H1 (cell line): ENCODE results near the gene SLC25A17.
"Not testable (repeated sequence)": the region's sequence is repeated elsewhere in the genome, so short reads cannot be mapped to it uniquely, and the experiment has no call there.

Experiments used
- CBX5 ChIP-seq: fragments of 300-800, 300-1000 bp; sonication (generic); IDR thresholded peaks from 2 replicates; pipeline ENCODE4 v1.7.1; 2016; ENCODE audit warnings: antibody characterized with exemption, low read length, low read depth
- CTBP2 ChIP-seq: IDR thresholded peaks from 2 replicates; pipeline ENCODE4 v1.7.0; 2011; ENCODE audit warnings: borderline replicate concordance, mild to moderate bottlenecking, moderate library complexity, mixed read lengths, low read length; ENCODE audit not compliant: insufficient read depth, insufficient read length
- POLR2A ChIP-seq, 2 experiments: IDR thresholded peaks; 1 replicate in 1 of 2; 2 replicates in 1 of 2; pipeline ENCODE4 v1.6.1; 2011; ENCODE audit warnings: low read depth in 2 of 2, low read length in 2 of 2, mild to moderate bottlenecking in 2 of 2; ENCODE audit errors: control extremely low read depth in 1 of 2
- POLR2AphosphoS5 ChIP-seq: IDR thresholded peaks from 2 replicates; pipeline ENCODE4 v1.6.1; 2011; ENCODE audit warnings: low read depth, low read length
- RFX5 ChIP-seq: IDR thresholded peaks from 2 replicates; pipeline ENCODE4 v1.6.1; 2011; ENCODE audit warnings: low read depth, low read length, improper control_type of control experiment, borderline replicate concordance
- TAF1 ChIP-seq: IDR thresholded peaks from 2 replicates; pipeline ENCODE4 v1.6.1; 2011; ENCODE audit warnings: mild to moderate bottlenecking, low read depth, low read length
- TAF7 ChIP-seq: optimal IDR thresholded peaks from 2 replicates; pipeline ENCODE3; 2011; ENCODE audit warnings: low read depth, mild to moderate bottlenecking, inconsistent platforms, low read length, moderate library complexity, borderline replicate concordance
- TBP ChIP-seq: IDR thresholded peaks from 2 replicates; pipeline ENCODE4 v1.6.1; 2011; ENCODE audit warnings: low read depth, low read length, improper control_type of control experiment
- TF ChIP-seq, protein P1 (sequence below): IDR thresholded peaks from 2 replicates; pipeline ENCODE4 v1.6.1; 2012; ENCODE audit warnings: inconsistent platforms
- TF ChIP-seq, protein P2 (sequence below), 3 experiments: IDR thresholded peaks; 1 replicate in 2 of 3; 2 replicates in 1 of 3; pipeline versions ENCODE4 v1.5.1 to v1.6.1; 2011; ENCODE audit warnings: low read length in 3 of 3, mild to moderate bottlenecking in 3 of 3, inconsistent platforms in 2 of 3, low read depth in 1 of 3, moderate library complexity in 1 of 3; ENCODE audit not compliant: insufficient read depth in 1 of 3; ENCODE audit errors: control extremely low read depth in 1 of 3

DNA sequence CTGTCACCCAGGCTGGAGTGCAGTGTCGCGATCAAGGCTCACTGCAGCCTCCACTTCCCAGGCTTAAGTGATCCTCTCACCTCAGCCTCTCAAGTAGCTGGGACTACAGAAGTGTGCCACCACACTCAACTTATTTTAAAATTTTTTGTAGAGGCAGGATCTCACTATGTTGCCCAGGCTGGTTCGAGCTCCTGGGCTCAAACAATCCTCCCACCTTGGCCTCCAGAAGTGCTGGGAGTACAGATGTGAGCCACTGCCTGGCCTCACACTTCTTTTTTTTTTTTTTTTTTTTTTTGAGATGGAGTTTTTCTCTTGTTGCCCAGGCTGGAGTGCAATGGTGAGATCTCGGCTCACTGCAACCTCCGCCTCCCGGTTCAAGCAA lies 99.0 kb downstream of the SLC25A17 start:
- TF ChIP-seq TAF1; TAF7; CTBP2; POLR2A (IDR thresholded peaks at IDR 0.05; ENCODE audit: control extremely low read depth in 1 of 2, low read depth in 2 of 2, low read length in 2 of 2); POLR2AphosphoS5; TBP; CBX5; RFX5: not testable (repeated sequence)
- TF ChIP-seq, protein P1, sequence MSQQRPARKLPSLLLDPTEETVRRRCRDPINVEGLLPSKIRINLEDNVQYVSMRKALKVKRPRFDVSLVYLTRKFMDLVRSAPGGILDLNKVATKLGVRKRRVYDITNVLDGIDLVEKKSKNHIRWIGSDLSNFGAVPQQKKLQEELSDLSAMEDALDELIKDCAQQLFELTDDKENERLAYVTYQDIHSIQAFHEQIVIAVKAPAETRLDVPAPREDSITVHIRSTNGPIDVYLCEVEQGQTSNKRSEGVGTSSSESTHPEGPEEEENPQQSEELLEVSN = not testable (repeated sequence)
- TF ChIP-seq, protein P2, sequence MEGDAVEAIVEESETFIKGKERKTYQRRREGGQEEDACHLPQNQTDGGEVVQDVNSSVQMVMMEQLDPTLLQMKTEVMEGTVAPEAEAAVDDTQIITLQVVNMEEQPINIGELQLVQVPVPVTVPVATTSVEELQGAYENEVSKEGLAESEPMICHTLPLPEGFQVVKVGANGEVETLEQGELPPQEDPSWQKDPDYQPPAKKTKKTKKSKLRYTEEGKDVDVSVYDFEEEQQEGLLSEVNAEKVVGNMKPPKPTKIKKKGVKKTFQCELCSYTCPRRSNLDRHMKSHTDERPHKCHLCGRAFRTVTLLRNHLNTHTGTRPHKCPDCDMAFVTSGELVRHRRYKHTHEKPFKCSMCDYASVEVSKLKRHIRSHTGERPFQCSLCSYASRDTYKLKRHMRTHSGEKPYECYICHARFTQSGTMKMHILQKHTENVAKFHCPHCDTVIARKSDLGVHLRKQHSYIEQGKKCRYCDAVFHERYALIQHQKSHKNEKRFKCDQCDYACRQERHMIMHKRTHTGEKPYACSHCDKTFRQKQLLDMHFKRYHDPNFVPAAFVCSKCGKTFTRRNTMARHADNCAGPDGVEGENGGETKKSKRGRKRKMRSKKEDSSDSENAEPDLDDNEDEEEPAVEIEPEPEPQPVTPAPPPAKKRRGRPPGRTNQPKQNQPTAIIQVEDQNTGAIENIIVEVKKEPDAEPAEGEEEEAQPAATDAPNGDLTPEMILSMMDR (IDR thresholded peaks at IDR 0.05; ENCODE audit: control extremely low read depth in 1 of 3, insufficient read depth in 1 of 3, low read depth in 1 of 3, low read length in 3 of 3) = not testable (repeated sequence)
